ENCODE measurements around the gene NANOS1.

DNA sequence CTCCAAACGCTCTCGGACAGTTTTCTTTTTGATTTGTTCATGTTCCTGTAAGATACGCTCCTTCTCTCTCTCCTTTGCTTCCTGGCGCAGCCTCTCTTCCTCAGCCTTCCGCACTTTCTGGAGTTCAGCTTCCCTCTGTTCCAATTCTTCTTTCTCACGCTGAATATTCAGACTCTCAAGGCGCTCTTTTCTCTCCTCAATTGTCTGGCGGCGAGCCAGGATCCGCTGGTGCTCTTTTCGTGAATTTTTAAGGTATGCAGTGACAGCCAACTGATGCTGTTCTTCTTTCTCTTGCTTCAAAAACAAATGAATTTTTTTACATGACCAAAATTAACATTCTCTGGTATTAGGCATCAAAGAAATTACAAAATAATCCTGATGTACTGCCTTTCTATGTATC, 28.5 kb downstream of the NANOS1 start:
- TF ChIP-seq EZH2 (IDR thresholded peaks at IDR 0.05; ENCODE audit: insufficient read depth, poor library complexity, severe bottlenecking) (no peak), EZH2phosphoT487 (IDR thresholded peaks at IDR 0.05; ENCODE audit: insufficient read depth, low read depth) (no peak)

Measured in GM23248 (cell line).